Measurements from ENCODE around the gene CAMK2B.

Gene CAMK2B

GRCh38 chr7:44309271-44310091 is 15.9 kb downstream of the CAMK2B start:
- DNase-seq (ENCODE audit: low spot score) = no peak

GRCh38 chr7:44308596-44309270 is 16.7 kb downstream of the CAMK2B start:
- no peak for DNase-seq (ENCODE audit: low spot score)

DNA sequence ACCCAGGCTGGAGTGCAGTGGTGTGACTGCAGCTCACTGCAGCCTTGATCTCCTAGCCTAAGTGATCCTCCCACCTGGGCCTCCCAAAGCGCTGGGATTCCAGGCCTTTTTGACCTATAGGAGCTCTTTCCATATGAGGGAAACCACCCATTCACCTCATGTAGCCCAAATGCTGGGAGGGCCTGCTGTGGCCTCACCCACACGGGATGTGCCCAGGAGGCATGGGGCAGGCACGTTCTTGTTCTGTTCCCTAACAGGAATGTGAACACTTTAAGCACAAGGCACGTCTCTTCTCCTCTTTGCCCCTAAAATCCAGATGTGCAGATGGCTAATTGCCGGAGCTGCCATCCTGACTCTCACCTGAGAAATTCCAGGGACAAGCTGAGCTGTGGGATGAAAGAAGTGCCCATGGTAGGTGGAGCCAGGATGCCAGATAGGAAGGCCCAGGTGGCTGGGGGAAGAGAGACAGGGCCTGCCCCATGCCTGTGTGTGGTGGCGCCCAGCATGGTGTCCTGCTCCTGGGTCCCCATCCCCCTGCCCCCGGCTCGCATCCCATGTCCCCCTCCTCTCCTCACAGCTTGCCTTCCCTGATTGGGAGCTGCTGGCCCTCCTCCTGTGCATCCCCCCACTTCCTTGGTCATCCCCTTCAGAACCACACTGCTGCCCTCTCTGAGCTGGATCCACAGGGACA is 17.3 kb downstream of the CAMK2B start:
- no peak for DNase-seq (ENCODE audit: low spot score)

DNA sequence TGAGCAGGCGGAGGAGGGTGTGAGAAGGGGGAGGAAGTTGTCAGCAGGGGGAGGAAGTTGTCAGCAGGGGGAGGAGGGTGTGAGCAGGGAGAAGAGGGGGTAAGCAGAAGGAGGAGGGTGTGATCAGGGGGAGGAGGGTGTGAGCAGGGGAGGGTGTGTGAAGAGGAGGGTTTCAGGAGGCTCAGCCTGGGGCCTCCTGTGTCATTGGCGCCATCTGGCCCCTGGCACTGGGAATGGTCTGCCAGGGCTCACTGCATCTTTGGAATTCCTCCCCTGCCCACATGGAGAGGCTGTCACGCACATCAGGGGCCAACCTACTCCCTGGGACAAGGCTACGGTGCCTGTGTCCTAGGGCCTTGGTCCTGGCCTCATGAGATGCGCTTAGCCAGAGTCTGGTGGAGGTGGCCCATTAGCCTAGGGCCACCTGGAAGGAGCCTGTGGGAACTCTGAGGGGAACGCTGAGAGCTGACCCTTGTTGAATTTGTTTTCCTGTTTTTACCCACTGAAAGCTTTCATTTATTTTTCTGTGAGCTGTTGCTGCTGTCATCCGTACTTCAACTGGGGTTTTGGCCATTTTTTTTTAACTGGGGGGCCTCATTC is 18.0 kb downstream of the CAMK2B start:
- DNase-seq (ENCODE audit: low spot score) = no peak

DNA sequence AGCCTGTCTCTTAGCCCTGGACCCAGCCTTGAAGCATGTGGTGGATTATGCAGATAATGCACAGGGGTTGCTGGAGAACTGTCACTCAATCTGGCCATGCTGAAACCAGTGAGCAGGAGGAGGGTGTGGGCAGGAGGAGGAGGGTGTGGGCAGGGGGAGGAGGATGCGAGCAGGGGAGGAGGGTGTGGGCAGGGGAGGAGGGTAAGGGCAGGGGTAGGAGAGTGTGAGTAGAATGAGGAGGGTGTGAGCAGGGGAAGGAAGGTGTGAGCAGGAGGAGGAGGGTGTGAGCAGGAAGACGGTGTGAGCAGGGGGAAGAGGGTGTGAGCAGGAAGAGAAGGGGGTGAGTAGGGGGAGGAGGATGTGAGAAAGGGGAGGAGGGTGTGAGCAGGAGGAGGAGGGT is 18.8 kb downstream of the CAMK2B start:
- DNase-seq (ENCODE audit: low spot score) = no peak

GRCh38 chr7:44305564-44306507 is 19.6 kb downstream of the CAMK2B start:
- no peak for DNase-seq (ENCODE audit: low spot score)

- DNase-seq (ENCODE audit: low spot score) = no peak
These were observed 30.9 kb downstream of the CAMK2B start for GRCh38 chr7:44294325-44295069.

DNA sequence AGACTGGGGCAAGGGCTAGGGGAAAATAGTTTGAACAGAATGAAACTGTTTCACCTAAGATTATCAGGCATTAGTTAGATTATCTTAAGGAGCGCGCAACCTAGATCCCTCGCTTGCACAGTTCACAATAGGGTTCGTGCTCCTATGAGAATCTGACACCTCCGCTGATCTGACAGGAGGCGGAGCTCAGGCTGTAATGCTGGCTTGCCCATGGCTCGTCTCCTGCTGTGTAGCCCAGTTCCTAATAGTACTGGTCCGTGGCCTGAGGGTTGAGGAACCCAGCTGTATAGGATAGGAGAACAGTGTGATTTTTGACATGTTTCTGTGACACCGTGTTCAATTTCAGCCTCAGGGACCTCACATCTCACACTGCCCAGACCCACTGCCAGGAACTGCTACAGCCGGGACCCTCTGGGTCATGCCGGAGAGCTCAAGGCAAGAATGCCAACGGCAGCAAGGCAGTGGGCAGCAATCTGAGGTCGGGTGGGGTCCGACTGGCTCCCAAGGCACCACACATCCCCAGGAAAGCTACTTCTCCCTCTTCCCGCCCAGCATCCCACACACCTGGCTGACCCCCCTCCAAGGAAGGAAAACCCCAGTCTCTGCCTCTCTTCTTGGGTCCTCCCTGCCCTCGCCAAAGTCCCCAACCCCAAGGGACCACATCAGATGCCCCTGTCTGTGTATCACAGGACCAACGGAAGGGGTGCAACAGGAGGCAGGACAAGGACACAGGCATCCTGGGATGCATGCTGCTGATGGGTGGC is 31.7 kb downstream of the CAMK2B start:
- no peak for DNase-seq (ENCODE audit: low spot score)

DNA sequence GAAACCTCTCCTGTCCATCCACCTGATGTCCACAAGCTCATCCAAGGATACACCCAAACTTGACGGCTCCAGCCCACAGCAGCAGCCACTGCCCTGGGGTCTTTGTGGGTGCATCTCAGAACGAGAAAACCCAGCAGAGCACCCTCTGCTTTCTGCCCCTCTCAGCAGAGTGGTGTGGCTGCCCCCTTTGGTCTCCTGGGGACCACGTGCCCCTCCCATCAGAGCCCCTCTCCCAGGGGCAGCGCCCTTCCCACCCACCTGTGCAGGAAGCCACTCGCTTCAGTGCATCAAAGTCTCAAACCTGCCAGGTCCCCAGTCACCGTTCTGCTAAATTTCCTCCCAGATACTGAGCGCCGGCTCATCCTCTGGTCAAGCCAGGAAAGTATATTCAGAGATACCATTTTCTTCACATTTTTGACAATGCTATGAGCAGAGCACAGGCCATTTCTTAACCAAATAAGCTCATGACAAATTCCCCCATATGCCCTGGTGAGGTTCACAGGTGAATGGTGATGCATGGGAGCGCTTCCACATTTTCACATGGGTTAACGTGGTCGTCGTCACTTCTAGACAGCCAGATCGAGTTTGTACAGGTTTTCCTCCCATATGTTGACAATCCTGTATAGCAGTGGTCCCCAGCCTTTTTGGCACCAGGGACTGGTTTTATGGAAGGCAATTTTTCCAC is 32.4 kb downstream of the CAMK2B start:
- no peak for DNase-seq (ENCODE audit: low spot score)

DNA sequence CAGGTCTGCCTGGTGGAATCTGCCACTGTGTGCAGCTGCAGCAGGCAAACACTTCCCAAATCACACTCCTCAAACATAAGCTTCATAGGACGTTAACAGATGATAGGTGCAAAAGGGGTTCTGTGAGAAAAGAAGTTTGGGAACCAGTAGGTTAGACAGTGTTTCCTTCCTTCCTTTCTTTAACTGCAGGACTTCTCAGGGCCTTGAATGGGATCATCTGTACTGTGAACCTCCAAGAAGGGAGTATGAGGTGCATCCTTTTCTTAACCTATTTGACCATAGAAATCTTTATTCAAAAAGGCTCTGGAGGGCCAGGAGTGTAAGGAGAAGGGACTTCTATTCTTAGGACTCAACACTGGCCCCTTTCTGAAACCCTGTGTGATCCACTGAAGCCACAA is 33.0 kb downstream of the CAMK2B start:
- no peak for DNase-seq (ENCODE audit: low spot score)

GRCh38 chr7:44291733-44292419 is 33.5 kb downstream of the CAMK2B start:
- DNase-seq (ENCODE audit: low spot score) = no peak

DNA sequence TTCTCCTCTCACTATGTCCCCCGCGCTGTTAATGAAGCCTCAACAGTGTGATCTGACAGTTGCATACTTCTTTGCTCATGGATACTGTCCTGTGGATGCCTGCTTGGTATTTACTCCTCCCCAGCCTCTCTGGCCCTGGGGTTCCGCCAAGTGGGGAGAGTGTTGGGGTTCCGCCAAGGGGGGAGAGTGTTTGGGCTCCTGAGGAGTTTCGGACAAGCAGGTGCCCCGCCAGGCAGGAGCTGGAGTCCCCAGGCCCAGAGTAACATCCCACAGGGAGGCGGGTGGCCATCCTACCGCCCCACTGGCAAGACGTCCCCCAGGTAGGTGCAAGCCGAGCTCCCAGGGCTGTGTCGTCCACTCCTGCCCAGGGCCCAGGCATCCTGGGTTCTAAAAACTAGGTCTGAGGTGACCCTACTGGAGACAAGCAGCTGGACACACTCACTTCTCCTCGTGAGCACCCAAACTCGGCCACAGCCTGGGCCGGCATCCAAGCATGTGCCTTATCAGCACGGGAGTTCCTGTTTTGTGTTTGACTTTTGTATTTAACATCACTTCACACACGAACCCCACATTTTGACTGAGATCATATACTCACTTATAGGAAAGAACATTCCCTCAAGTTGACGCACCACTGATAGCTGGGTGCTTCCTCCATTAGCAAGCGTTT is 34.2 kb downstream of the CAMK2B start:
- no peak for DNase-seq (ENCODE audit: low spot score)

- no peak for DNase-seq (ENCODE audit: low spot score)
These were observed 35.2 kb downstream of the CAMK2B start for GRCh38 chr7:44290252-44290620.

DNA sequence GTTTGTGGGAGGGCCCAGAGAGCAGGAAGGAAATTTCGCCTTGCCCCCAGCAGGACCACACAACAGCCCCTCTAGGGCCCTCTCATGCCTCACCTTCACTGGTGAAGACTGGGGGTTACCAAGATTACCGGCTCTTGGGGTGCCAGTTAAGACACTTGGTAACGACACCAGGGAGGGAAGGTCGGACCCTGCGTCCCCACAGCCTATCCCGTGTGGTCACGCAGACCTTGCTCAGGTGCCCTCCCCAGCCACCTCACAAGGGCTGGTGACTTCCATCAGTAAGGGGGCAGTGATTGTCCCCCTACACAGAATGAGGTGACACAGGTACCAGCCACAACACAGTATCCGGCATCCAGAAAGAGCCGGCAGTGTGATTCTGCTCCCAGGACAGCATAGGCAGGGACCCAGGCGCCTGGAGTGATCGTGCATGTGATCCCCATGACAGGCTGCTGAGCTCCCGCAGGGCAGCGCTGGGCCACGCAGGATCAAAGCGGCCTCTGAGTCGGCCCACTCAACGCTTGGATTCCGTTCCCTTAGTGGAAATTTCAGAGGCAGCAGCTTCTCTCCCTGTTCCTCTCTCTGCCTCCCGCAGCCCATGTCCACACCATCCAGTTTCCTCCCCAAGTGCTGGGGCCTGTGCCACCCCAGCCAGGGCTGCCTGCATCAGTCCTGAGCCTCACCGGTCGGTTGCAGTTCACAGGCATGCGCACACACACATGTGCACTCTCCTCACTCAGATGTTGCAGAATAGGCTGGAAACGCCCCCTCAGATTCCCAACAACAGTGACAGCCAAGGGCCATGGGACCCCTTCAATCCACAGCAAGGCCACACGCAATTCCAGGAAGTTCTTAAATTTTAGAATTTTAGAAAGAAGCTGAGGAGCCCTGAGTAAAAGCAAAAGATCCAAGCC is 35.8 kb downstream of the CAMK2B start:
- DNase-seq (ENCODE audit: low spot score) = no peak

DNA sequence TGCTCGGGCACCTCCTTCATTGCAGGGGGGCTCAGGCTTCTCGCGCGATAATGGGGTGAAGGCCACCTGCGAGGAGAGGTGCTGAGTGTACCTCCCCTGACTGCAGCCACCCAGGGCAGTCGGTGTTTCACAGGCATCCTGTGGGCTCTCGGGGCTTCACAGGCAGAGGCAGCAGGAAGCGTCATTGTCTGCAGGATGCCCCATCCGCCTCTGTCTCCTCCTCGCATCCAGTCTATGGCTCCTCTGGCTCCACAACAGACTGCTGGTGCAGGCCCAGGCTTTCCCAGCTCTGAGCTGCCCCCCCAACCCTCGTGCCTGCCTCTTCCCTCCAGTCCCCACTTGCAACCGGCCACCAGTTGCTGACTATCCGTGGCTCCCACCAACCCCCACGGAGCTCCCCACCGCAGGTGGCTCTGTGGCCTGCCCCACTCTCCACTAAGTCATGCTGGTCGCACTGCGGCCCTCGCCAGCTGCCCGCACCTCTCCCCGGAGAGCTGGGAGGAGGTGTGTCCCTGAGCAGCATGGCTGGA is 36.5 kb downstream of the CAMK2B start:
- DNase-seq (ENCODE audit: low spot score) = no peak

- no peak for DNase-seq (ENCODE audit: low spot score)
These were observed 37.1 kb downstream of the CAMK2B start for GRCh38 chr7:44288381-44288685.

Data from SK-N-DZ (cell line).